HepG2 (cell line): ENCODE results near the gene PRADC1.

ENCODE experiments used
- ATF7 ChIP-seq, 2 experiments: fragments of 450-650 bp in 1 of 2; sonication (generic) in 1 of 2; formaldehyde crosslinking in 1 of 2; IDR thresholded peaks; 2 replicates each; pipeline versions ENCODE4 v1.4.0 to v1.6.1; 2016 to 2020; ENCODE audit warnings: antibody characterized with exemption in 1 of 2, mild to moderate bottlenecking in 1 of 2, missing genetic modification reagents in 1 of 2
- HDAC2 ChIP-seq: sonication (generic); formaldehyde crosslinking; IDR thresholded peaks from 2 replicates; pipeline ENCODE4 v1.4.0; 2020; ENCODE audit warnings: missing genetic modification reagents
- HOXA3 ChIP-seq: sonication (generic); formaldehyde crosslinking; IDR thresholded peaks from 2 replicates; pipeline ENCODE4 v1.5.0; 2020; ENCODE audit warnings: missing genetic modification reagents
- JUND ChIP-seq: sonication (generic); formaldehyde crosslinking; IDR thresholded peaks from 2 replicates; pipeline ENCODE4 v1.8.0; 2022; ENCODE audit warnings: mild to moderate bottlenecking, missing genetic modification reagents
- MAFK ChIP-seq, 2 experiments: IDR thresholded peaks in 1 of 2; conservative IDR thresholded peaks in 1 of 2; 2 replicates each; pipeline ENCODE4 v1.6.1; 2011; ENCODE audit warnings: improper control_type of control experiment in 2 of 2, low read length in 2 of 2
- TAF1 ChIP-seq: sonication (generic); formaldehyde crosslinking; IDR thresholded peaks from 2 replicates; pipeline ENCODE4 v1.4.0; 2020; ENCODE audit warnings: missing genetic modification reagents
- ZGPAT ChIP-seq: IDR thresholded peaks from 2 replicates; pipeline ENCODE4 v1.6.1; 2016; ENCODE audit warnings: mild to moderate bottlenecking
- ZNF850 ChIP-seq: sonication (generic); formaldehyde crosslinking; conservative IDR thresholded peaks from 2 replicates; pipeline ENCODE4 v1.9.0; 2021; ENCODE audit warnings: mild to moderate bottlenecking, missing genetic modification reagents

GRCh38 chr2:73268366-73268829, 35.4 kb upstream of the PRADC1 start:
- no peak for TF ChIP-seq ZNF850 (CRISPR knock-in tag)
- TF ChIP-seq HOXA3 (CRISPR knock-in tag) = no peak
- TF ChIP-seq ZGPAT = no peak
- no peak for TF ChIP-seq HDAC2 (CRISPR knock-in tag)
- no peak for TF ChIP-seq ATF7 (IDR thresholded peaks at IDR 0.05)
- TF ChIP-seq ATF7 (CRISPR knock-in tag; IDR thresholded peaks at IDR 0.05) = no peak
- TF ChIP-seq JUND (CRISPR knock-in tag) = no peak
- no peak for TF ChIP-seq TAF1 (CRISPR knock-in tag)
- TF ChIP-seq MAFK (conservative IDR thresholded peaks at IDR 0.05 in 1 of 2, IDR thresholded peaks at IDR 0.05 in 1 of 2; ENCODE audit: low read length in 2 of 2) = no peak
